ENCODE data around the gene PPFIA3. TPM values are rescaled to one million over a fixed set of nuclear protein-coding genes. Genes with fewer than 3 reads are reported as not detected.

PPFIA3 gene
- total and polyA plus RNA-seq, 2 of the 8 experiments (the other 6 are each of a cell fraction or from before 2014, with no cell fraction given): 15.9 to 25.3 TPM

DNA sequence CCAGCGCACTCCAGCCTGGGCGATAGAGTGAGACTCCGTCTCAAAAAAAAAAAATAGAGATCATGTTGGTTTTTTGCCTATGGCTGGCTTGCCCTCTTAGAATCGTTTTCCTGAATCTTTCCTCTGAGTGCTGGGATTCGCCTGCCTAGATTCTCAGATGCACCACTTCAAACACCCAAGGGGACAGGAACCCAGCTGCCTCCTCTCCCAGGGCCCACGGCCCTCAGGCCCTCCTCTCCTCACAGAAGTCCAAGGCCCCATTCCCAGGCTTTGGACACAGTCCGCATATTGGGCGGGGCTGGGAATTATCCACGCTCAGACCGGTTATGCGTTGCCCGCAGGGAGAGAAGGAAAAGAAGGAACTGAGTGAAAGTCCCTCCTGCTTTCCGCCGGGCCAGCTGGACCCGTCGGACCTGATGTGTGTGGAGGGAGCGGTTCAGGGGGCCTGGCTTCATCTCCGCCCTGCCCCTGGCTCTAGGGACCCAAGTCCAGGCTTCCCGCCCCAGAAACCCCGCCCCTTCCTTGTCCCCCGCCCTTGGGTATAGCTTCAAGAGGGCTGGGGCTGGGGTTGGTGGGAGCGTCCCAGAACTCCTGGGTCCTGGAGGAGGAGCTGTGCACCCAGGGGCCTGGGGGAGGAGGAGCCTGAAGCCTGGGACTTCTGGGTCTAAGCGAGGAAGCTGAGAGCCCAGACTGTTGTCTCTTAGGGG, 5.8 kb downstream of the PPFIA3 start:
- H2AFZ ChIP-seq (ENCODE audit: low read length): peak overlapping the region; percentile 96
- no peaks in the 10 kb centered on the region for H3K79me2 ChIP-seq (ENCODE audit: control insufficient read depth in 1 of 2, insufficient read depth in 2 of 2, low read length in 2 of 2)
- CTCF ChIA-PET (ENCODE audit: partially characterized antibody): interaction anchor here (0.6 to 1.7 kb wide), 12 partner anchors 14 to 1498 kb away, joined by 3 to 6 read pairs (median 3); partner anchors contain the start of gene KCNA7
- peaks cover 7 to 10% (median 10%) of the 10 kb centered on the region in 4 experiments for H3K27me3 ChIP-seq (replicated peaks in 1 of 4; ENCODE audit: control insufficient read depth in 3 of 4, extremely low read depth in 1 of 4, insufficient read depth in 3 of 4, low read length in 3 of 4)
- no peaks in the 10 kb centered on the region; a peak in 1 of 8 replicates for H3K36me3 ChIP-seq (ENCODE audit: control insufficient read depth in 2 of 4, insufficient read depth in 4 of 4, low read length in 3 of 4)
- peak overlapping the region; percentile 39; the same call in 1 of the 2 replicates for H2BK12ac ChIP-seq (ENCODE audit: low read depth, low read length)
- no peak overlapping the region for H3K18ac ChIP-seq (ENCODE audit: extremely low read depth, low read length)
- H3K4me3 ChIP-seq (ENCODE audit: extremely low read depth in 1 of 4, insufficient read depth in 2 of 4, low read depth in 3 of 4, low read length in 4 of 4): peak overlapping the region in 3 of 4 experiments; percentile 15 to 54 (median 15); a peak in 4 of 8 replicates
- no peak overlapping the region for H3K4ac ChIP-seq (replicated peaks; ENCODE audit: insufficient read length, low read depth, low read length)
- 40% methylated on average over 15 of the region's 23 CpGs; no CpG with 5 or more reads in 1 of the 2 experiments for WGBS, 2 experiments (ENCODE audit: extremely low coverage in 1 of 2, insufficient coverage in 1 of 2, insufficient read length in 1 of 2, insufficient replicate concordance in 2 of 2, low coverage in 1 of 2, low lambda C conversion rate in 2 of 2, missing lambda C conversion rate in 1 of 2)
- FAIRE-seq (no peak), DNase-seq (ENCODE audit: low read depth in 1 of 2, low spot score in 2 of 2) (peak in 1 of 2 experiments; percentile 78)
- 0 out of 2 replicates have a peak overlapping the region, but pooled peaks have one; percentile 1 for H2BK15ac ChIP-seq (ENCODE audit: low read length)
- H3K9me3 ChIP-seq (ENCODE audit: insufficient read depth in 2 of 2, low read depth in 1 of 2, low read length in 1 of 2): no peaks in the 10 kb centered on the region
- H3K79me1 ChIP-seq (ENCODE audit: low read depth, low read length): no peaks in the 10 kb centered on the region
- H2BK5ac ChIP-seq (ENCODE audit: low read depth, low read length): no peak overlapping the region
- H4K20me1 ChIP-seq (replicated peaks in 1 of 2; ENCODE audit: control insufficient read depth in 1 of 2, insufficient read depth in 2 of 2, low read length in 2 of 2): peaks cover 0 to 4% of the 10 kb centered on the region in 2 experiments
- POLR2A ChIA-PET (ENCODE audit: partially characterized antibody): interaction anchor here (0.7 to 3.6 kb wide), 6 partner anchors 11 to 249 kb away, joined by 3 to 13 read pairs (median 6); partner anchors contain the start of gene LIN7B
- no peak overlapping the region for H3K27ac ChIP-seq (ENCODE audit: low read depth, low read length)
- H3K14ac ChIP-seq (ENCODE audit: insufficient read length): no peak overlapping the region
- H2BK120ac ChIP-seq (replicated peaks; ENCODE audit: low read depth, low read length): no peak overlapping the region
- H2AK5ac ChIP-seq (ENCODE audit: low read depth, low read length): no peak overlapping the region
- peaks cover 0 to 15% (median 8%) of the 10 kb centered on the region in 4 experiments; a peak in 6 of 7 replicates for H3K4me1 ChIP-seq (replicated peaks in 1 of 4; ENCODE audit: control insufficient read depth in 3 of 4, insufficient read depth in 4 of 4, low read length in 3 of 4)
- no peak overlapping the region for H2BK20ac ChIP-seq (ENCODE audit: low read length)
- no peak overlapping the region for H4K91ac ChIP-seq (replicated peaks; ENCODE audit: insufficient read length, low read length)
- no peak overlapping the region for H3K9ac ChIP-seq (replicated peaks in 1 of 4; ENCODE audit: extremely low read depth in 1 of 4, low read depth in 3 of 4, low read length in 3 of 4)
- H4K8ac ChIP-seq (ENCODE audit: extremely low read depth, insufficient read depth, low read length): no peak overlapping the region
- no peak overlapping the region for H3K56ac ChIP-seq (replicated peaks; ENCODE audit: insufficient read length, low read depth, low read length)
- peak overlapping the region; percentile 57 to 71 for H3K4me2 ChIP-seq (ENCODE audit: insufficient read depth in 1 of 2, low read depth in 2 of 2, low read length in 2 of 2)
- TF ChIP-seq RNF2 (IDR thresholded peaks at IDR 0.05; ENCODE audit: borderline replicate concordance, low read depth, low read length, missing control alignments, poor library complexity, severe bottlenecking) (no peak), SP4 (IDR thresholded peaks at IDR 0.05; ENCODE audit: low read length) (no peak), TAF1 (IDR thresholded peaks at IDR 0.05; ENCODE audit: low read depth, low read length) (peak; percentile 36; the same call in 1 of the 2 replicates), SIN3A (conservative IDR thresholded peaks at IDR 0.05 in 1 of 2, IDR thresholded peaks at IDR 0.05 in 1 of 2; ENCODE audit: low read depth in 1 of 2, low read length in 2 of 2) (no peak), SP1 (IDR thresholded peaks at IDR 0.05; ENCODE audit: low read depth, low read length) (0 out of 2 replicates have a peak, but pooled peaks have one; percentile 50), CBX5 (IDR thresholded peaks at IDR 0.05; ENCODE audit: low read depth, low read length) (no peak), RXRA (IDR thresholded peaks at IDR 0.05; ENCODE audit: insufficient read depth, low read depth, low read length) (no peak), SP2 (IDR thresholded peaks at IDR 0.05; ENCODE audit: low read length) (no peak)
- TF ChIP-seq, protein P1, sequence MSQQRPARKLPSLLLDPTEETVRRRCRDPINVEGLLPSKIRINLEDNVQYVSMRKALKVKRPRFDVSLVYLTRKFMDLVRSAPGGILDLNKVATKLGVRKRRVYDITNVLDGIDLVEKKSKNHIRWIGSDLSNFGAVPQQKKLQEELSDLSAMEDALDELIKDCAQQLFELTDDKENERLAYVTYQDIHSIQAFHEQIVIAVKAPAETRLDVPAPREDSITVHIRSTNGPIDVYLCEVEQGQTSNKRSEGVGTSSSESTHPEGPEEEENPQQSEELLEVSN (IDR thresholded peaks at IDR 0.05): 0 out of 2 replicates have a peak, but pooled peaks have one; percentile 14
- TF ChIP-seq, protein P2, sequence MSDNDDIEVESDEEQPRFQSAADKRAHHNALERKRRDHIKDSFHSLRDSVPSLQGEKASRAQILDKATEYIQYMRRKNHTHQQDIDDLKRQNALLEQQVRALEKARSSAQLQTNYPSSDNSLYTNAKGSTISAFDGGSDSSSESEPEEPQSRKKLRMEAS (IDR thresholded peaks at IDR 0.05): no peak
- no peak overlapping the region for H3K23ac ChIP-seq (ENCODE audit: insufficient read length)
- H3K23me2 ChIP-seq (ENCODE audit: low read depth, low read length): peaks cover 9% of the 10 kb centered on the region
- H4K5ac ChIP-seq (ENCODE audit: insufficient read length, low read depth, low read length): no peak overlapping the region

Data from H1 (cell line).